SH-SY5Y (cell line): ENCODE data around the gene ZFHX3.

Experiments used
- GATA2 ChIP-seq: IDR thresholded peaks from 2 replicates; pipeline ENCODE4 v1.6.1; 2011; ENCODE audit warnings: mild to moderate bottlenecking, low read depth, low read length
- GATA3 ChIP-seq: IDR thresholded peaks from 2 replicates; pipeline ENCODE4 v1.6.1; 2011; ENCODE audit warnings: low read depth, mild to moderate bottlenecking, low read length, moderate library complexity

- TF ChIP-seq GATA2 (no peak), GATA3 (no peak)
These were observed 252.9 kb downstream of the ZFHX3 start for GRCh38 chr16:72794986-72795385.
